GM12878 (cell line): ENCODE results near the gene ATXN1. TPM values are rescaled to one million over a fixed set of nuclear protein-coding genes. Genes with fewer than 3 reads are reported as not detected.

Experiments
- CHD4 ChIP-seq: fragments of 200-600 bp; sonication (generic); IDR thresholded peaks from 2 replicates; pipeline ENCODE4 v1.6.1; 2016; ENCODE audit warnings: mild to moderate bottlenecking
- E2F4 ChIP-seq: IDR thresholded peaks from 2 replicates; pipeline ENCODE4 v1.6.1; 2012; ENCODE audit warnings: low read depth, low read length, improper control_type of control experiment
- ELK1 ChIP-seq: IDR thresholded peaks from 2 replicates; pipeline ENCODE4 v1.6.1; 2012; ENCODE audit warnings: low read depth, low read length, improper control_type of control experiment
- EZH2 ChIP-seq: IDR thresholded peaks from 2 replicates; pipeline ENCODE4 v1.6.1; 2012; ENCODE audit warnings: low read depth, mild to moderate bottlenecking, control low read depth, inconsistent platforms, low read length, borderline replicate concordance; ENCODE audit not compliant: control insufficient read depth
- NBN ChIP-seq: fragments of 450-650 bp; IDR thresholded peaks from 2 replicates; pipeline ENCODE4 v1.6.1; 2016
- NKRF ChIP-seq: fragments of 450-650 bp; conservative IDR thresholded peaks from 2 replicates; pipeline ENCODE4 v1.6.1; 2017; ENCODE audit warnings: mild to moderate bottlenecking, moderate library complexity
- RAD51 ChIP-seq: fragments of 450-650 bp; IDR thresholded peaks from 2 replicates; pipeline ENCODE4 v1.6.1; 2016; ENCODE audit warnings: moderate library complexity, mild to moderate bottlenecking, inconsistent platforms
- RBBP5 ChIP-seq: fragments of 200-600 bp; sonication (generic); conservative IDR thresholded peaks from 2 replicates; pipeline ENCODE4 v1.6.1; 2016
- STAT1 ChIP-seq: fragments of 450-650 bp; conservative IDR thresholded peaks from 2 replicates; pipeline ENCODE4 v1.6.1; 2014; ENCODE audit warnings: antibody characterized with exemption, mild to moderate bottlenecking
- SUPT20H ChIP-seq: IDR thresholded peaks from 2 replicates; pipeline ENCODE4 v1.6.1; 2011; ENCODE audit warnings: low read depth, mild to moderate bottlenecking, low read length, moderate library complexity, borderline replicate concordance; ENCODE audit not compliant: control insufficient read depth
- ZBTB11 ChIP-seq: fragments of 450-650 bp; formaldehyde crosslinking; IDR thresholded peaks from 2 replicates; pipeline ENCODE4 v1.5.0; 2022; ENCODE audit warnings: mild to moderate bottlenecking, missing genetic modification characterization
- ZNF687 ChIP-seq: fragments of 450-650 bp; IDR thresholded peaks from 2 replicates; pipeline ENCODE4 v1.6.1; 2017; ENCODE audit warnings: mild to moderate bottlenecking, moderate library complexity
- polyA plus RNA-seq, 11 experiments: library from polyadenylated mRNA; depleted of rRNA in 4 of 11; unstranded in 6 of 11; stranded (reverse) in 5 of 11; fragments of >200 nt; fragmentation: Nextera tagmentation in 4 of 11; fragmentation: Illumina TruSeq in 1 of 11; extraction: Ambion mirVana in 4 of 11; extraction: Trizol in 1 of 11; gene quantifications; 1 replicate in 1 of 11; 2 replicates in 10 of 11; pipeline versions ENCODE4 v1.2.1 to v1.2.3, GENCODE V29; 2011 to 2016; ENCODE audit warnings: inconsistent platforms in 2 of 11, missing spikeins in 2 of 11, low read depth in 1 of 11
- total RNA-seq, 4 experiments: library from RNA; depleted of rRNA in 3 of 4; stranded (reverse); fragments of >200 nt in 3 of 4; fragmentation: Illumina TruSeq in 1 of 4; extraction: Trizol in 1 of 4; gene quantifications; 2 replicates each; pipeline versions ENCODE4 v1.2.1 to v1.2.3, GENCODE V29; 2013 to 2021

Gene ATXN1
- total and polyA plus RNA-seq, 10 of the 15 experiments (the other 5 are each of a cell fraction or from before 2014, with no cell fraction given): 12.2 to 51.2 (median 20.5) TPM

GRCh38 chr6:16639684-16640480 is 121.4 kb downstream of the ATXN1 start (continued):
- TF ChIP-seq ZBTB11: no peak
- no peak for TF ChIP-seq NBN
- no peak for TF ChIP-seq RBBP5
- no peak for TF ChIP-seq CHD4
- no peak for TF ChIP-seq ELK1
- TF ChIP-seq E2F4: no peak
- no peak for TF ChIP-seq RAD51
- no peak for TF ChIP-seq NKRF
- TF ChIP-seq SUPT20H: no peak
- TF ChIP-seq ZNF687: no peak
- TF ChIP-seq EZH2: no peak
- no peak for TF ChIP-seq STAT1
